GM18520 (cell line): ENCODE measurements around the gene KCNK7.
A peak's percentile ranks its signal among the peaks of the same experiment; 100 is the strongest.

ENCODE experiments used
- ATAC-seq: cut with Tn5 transposase; IDR thresholded peaks from one replicate; pipeline ENCODE4 v1.9.1; 2021; ENCODE audit not compliant: unreplicated experiment

Gene KCNK7

GRCh38 chr11:65589444-65590239 lies 6.0 kb downstream of the KCNK7 start:
- ATAC-seq: no peak

GRCh38 chr11:65588199-65589054 lies 7.2 kb downstream of the KCNK7 start:
- peak; percentile 48 for ATAC-seq

- ATAC-seq: no peak
Observed at GRCh38 chr11:65586676-65587075, 8.9 kb downstream of the KCNK7 start.

GRCh38 chr11:65586247-65586630 lies 9.4 kb downstream of the KCNK7 start:
- ATAC-seq: no peak

- ATAC-seq: no peak
Observed at GRCh38 chr11:65585396-65586246, 10.0 kb downstream of the KCNK7 start.

GRCh38 chr11:65584723-65585171 lies 10.9 kb downstream of the KCNK7 start:
- no peak for ATAC-seq

GRCh38 chr11:65584106-65584505 lies 11.5 kb downstream of the KCNK7 start:
- no peak for ATAC-seq

GRCh38 chr11:65583589-65583988 lies 12.0 kb downstream of the KCNK7 start:
- no peak for ATAC-seq

GRCh38 chr11:65581928-65582327 lies 13.7 kb downstream of the KCNK7 start:
- ATAC-seq: no peak

- no peak for ATAC-seq
Observed at GRCh38 chr11:65580756-65581155, 14.8 kb downstream of the KCNK7 start.

GRCh38 chr11:65580031-65580692 lies 15.4 kb downstream of the KCNK7 start:
- no peak for ATAC-seq

GRCh38 chr11:65579291-65579690 lies 16.3 kb downstream of the KCNK7 start:
- ATAC-seq: no peak

- ATAC-seq: no peak
Observed at GRCh38 chr11:65578667-65579066, 16.9 kb downstream of the KCNK7 start.

- no peak for ATAC-seq
Observed at GRCh38 chr11:65578134-65578533, 17.5 kb downstream of the KCNK7 start.

GRCh38 chr11:65577756-65578109 lies 17.9 kb downstream of the KCNK7 start:
- no peak for ATAC-seq

GRCh38 chr11:65576867-65577755 lies 18.5 kb downstream of the KCNK7 start:
- no peak for ATAC-seq

- no peak for ATAC-seq
Observed at GRCh38 chr11:65576232-65576866, 19.3 kb downstream of the KCNK7 start.

- no peak for ATAC-seq
Observed at GRCh38 chr11:65575568-65576231, 19.9 kb downstream of the KCNK7 start, which contains the start of gene EHBP1L1. Gene EHBP1L1 (plus strand): TSS chr11:65576053. CDS start chr11:65576303, 250 bp downstream.
